Skeletal muscle cell (primary cell): Measurements from ENCODE around the gene CISD3.

ENCODE experiments used
- DNase-seq: peaks from one replicate; pipeline ENCODE4 v3.0.0-alpha.2; 2010; ENCODE audit warnings: low read depth
- H3K4me3 ChIP-seq: 2 replicates; pipeline ENCODE4 v1.5.1; 2011; ENCODE audit warnings: low read depth, mild to moderate bottlenecking, control low read depth, low read length, moderate library complexity

Gene CISD3

DNA sequence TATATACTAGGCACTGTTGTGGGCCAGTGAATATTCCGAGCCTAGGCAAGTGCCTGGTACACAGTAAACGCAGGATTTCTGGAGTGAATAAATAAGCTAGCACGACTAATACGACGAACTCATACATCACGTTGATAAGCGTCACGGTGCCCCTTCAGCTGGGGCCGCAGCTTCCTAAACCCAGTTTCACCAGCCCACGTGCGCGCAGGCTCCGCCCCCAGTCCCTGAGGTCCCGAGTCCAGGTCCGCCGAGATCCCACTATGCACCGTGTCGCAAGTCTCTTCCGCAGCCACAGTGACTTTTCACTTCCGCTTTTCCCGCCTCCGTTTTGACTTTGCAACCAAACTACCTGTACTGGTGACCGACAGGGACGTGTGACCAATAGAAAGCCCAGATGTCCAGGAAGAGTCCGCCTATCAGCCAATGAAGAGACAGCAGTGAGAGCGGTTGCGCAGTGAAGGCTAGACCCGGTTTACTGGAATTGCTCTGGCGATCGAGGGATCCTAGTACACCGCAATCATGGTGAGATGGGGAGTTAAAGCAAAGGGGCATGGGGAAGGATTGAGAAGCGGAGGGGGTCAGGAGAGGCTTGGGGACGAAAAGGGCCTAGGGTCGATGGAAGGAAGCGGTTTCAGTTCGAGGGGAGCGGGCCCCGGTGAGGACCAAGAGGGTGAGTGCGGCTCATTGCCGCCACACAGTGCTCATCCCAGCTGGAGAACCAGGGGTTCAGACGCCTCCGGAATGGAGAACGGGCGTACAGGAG lies 22.3 kb downstream of the CISD3 start, which contains the start of gene PSMB3:
PSMB3 (plus strand) TSS at position 434 of the 763 bp plus-strand sequence; CDS start at position 520, 86 bp downstream.
- peak within 1 kb of the TSS; percentile 97 for H3K4me3 ChIP-seq
- DNase-seq, result peak; percentile 98

DNA sequence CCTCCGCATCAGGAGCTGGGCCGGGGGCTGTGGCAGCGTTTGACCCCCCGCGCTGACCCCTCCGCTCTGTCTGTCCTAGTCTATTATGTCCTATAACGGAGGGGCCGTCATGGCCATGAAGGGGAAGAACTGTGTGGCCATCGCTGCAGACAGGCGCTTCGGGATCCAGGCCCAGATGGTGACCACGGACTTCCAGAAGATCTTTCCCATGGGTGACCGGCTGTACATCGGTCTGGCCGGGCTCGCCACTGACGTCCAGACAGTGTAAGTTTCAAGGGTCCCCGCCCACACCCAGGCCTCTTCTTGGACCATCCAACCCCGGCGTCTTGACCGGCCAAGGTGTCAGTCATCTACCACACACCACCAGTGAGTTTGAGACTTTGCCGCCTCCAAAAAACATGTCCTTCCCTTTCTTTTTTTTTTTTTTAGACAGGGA lies 22.9 kb downstream of the CISD3 start:
- H3K4me3 ChIP-seq, result peak overlapping the region; percentile 97
- DNase-seq, result no peak

DNA sequence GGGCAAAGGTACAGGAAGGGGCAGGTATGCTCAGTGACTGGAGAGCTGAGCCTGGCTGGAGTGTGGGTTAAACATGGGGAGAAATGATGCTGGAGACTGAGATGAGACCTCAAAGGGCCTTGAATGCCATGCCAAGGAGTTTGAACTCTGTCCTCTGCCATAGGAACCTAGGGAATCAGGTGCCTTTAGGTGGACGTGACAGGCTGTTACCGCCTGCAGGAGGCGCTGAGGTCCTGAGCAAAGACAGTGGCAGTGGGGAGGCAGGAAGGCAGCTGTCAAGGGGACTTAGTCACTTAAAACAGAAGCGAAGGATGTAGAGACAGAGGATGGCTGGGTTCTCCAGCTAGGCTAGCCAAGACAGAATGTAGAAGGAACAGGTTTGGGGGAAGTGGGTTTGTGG lies 31.5 kb downstream of the CISD3 start:
- no peak overlapping the region for H3K4me3 ChIP-seq
- no peak for DNase-seq

DNA sequence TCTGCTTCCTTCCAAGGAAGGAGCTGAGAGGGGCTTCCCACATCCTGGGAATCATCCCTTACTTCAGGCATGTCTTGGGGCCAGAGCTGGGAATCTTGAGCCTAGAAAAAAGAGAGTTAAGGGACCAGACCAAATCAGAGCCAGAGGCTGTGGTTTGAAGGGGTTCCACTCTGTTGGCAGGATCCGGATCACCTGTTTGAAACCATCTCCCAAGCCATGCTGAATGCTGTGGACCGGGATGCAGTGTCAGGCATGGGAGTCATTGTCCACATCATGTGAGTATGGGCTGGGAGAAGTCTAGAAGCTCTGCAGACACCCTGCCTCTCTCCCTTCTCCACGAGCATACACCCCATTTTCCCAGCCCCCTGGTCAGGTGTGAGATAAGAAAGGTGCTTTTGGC lies 32.1 kb downstream of the CISD3 start:
- no peak overlapping the region for H3K4me3 ChIP-seq
- DNase-seq, result no peak

DNA sequence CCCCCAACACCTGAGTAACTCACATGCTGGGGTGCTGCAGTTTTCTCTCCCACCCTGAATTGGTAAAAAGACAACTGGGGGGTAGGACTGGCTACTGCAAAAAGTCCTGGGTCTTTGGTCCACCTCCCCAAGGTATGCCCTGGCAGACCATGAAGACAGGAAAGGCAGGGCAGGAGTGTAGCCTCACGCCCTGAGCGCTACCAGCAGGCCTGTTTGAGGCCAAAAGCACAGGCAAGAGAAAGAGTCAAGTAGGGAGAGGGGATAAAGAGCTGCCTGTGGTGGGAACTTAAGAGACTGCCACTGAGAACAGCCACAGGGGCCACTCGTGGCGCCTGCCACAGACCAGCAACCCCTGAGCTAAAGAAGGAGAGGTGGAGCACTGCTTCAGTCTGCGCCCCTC lies 36.2 kb downstream of the CISD3 start:
- no peak for DNase-seq
- H3K4me3 ChIP-seq, result no peak overlapping the region

DNA sequence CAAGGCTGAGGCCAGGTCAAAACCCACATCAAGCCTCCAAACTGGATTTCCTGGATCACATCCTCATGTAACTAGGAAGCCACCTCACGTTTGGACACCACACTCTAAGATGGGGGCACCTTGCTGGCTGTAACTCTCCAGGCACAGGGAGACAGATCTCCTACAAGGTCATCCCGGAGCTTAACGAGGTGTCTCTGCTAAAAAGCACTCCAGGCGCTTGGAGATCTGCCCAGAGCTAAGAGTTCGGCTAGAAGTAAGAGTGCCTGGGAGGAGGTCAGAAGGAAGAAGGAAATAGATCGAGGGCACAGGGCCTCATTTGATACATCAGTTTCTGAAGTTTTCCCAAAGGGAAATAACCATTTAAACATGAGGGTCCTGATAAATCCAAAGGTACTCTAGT lies 38.3 kb downstream of the CISD3 start:
- no peak overlapping the region for H3K4me3 ChIP-seq
- DNase-seq, result no peak

DNA sequence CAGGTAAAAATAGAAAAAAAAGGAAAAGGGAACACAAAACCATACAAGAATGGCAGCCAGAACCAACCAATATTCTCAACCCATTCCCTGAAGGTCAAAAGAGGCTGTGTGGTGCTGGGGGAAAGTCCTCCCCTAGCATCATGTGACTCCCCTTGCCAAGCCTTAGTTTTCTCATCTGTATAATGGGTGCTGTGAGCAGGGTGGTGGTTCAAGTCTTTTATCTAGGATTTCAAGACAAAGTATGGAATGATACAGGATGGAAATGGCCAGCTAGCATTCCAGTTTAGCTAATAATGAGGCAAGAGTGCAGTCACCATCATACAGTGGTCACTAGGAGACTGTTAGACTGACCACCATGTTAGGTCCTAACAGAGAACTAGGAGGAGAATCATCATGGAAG lies 43.1 kb downstream of the CISD3 start:
- DNase-seq, result no peak
- H3K4me3 ChIP-seq, result no peak overlapping the region

DNA sequence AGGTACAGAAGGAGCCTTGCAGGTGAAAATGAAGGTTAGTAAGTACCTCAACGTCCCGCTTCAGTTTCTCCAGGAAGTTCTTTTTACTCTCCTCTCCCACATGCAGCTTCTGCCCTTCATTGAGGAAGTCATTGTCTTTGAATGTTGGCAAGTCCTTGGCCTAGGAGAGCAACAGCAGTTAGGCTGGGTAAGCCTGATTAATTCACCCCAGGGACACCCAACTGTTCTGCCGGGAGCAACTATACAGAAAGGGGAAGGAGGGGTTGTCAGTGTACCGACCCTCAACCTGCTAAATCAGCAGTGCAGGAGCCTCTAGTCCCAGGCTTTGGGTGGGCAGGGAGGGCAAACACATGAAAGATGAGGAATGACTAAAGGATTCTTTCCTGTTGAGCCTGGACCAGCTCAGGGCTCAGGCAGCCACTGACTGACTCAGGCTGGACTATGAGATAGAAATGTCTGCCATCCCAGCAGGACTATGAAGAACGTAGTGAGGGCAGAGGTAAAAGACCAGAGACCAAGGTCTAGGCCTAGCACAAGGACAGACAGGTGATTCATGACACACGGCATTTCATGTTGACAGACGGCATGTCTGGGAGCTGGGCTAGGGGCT lies 47.6 kb downstream of the CISD3 start:
- no peak for DNase-seq
- H3K4me3 ChIP-seq, result no peak overlapping the region

DNA sequence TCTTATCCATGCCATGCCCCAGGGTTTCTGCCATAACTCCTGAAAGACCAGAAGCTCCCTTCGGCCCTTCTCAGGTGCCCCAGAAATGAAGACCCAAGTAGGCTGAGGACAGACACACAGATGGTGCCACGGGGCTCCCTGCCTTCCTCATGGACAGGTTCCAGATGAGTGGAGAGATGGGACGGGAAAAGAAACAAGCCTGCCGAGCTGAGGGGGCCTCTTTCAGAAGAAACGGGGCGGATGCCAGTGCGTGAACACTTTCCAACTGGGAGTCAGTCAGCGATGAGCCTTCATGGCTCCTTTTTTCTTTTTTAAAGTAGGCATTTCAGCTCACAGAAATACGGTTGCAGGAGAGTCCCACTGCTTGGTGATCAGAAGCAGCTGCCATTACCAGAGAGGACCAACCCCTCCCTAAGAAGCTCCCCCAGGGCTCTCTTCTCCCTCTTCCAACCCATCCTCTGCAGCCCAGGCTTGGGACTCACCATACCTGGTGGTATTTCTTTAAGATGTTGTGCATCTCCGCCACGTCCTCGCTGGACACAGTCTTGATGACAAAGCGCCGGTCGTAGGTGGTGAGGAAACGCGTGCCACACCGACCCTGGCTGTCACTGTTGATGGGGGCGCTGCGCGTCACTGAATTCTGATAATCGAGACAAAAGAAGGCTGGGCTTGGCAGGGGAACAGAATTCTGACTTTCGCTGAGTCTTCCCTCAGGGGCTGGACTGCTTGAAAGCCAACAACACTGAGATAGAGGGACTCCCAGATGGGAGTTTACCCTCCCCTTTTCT lies 50.0 kb downstream of the CISD3 start:
- no peak for DNase-seq
- no peak overlapping the region for H3K4me3 ChIP-seq

DNA sequence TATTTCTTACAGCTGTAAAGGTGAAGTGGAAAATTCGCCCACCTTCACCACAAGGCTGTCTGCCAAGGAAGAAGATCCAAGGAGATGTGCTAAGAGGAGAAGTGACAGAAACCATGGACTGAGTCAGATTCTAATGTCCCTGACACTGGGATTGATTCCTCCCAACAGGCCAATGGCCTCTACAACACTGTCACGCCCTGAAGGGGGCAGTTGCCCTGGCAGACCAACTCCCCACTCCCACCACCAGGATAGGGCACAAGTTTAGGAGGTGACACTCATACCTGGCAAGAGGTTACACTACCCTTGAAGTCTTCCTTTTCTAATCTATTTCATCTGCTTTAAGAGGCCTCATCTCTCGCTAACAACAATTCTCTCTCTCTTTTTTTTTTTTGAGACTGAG lies 53.1 kb downstream of the CISD3 start:
- DNase-seq, result no peak
- no peak overlapping the region for H3K4me3 ChIP-seq
